Right lung (tissue), 5 donors: ENCODE data around the gene HAAO. TPM values are rescaled to one million over a fixed set of nuclear protein-coding genes. Genes with fewer than 3 reads are reported as not detected.
A peak's percentile ranks its signal among the peaks of the same experiment; 100 is the strongest.

ENCODE experiments used
- DNase-seq, 2 donors: peaks; one replicate each; pipeline ENCODE4 v3.0.0-alpha.2; 2013
- polyA plus RNA-seq, 5 donors: library from polyadenylated mRNA; unstranded; fragments of 120-200 nt; gene quantifications; one replicate each; pipeline versions ENCODE4 v1.2.1 to v1.2.3, GENCODE V29; 2013; ENCODE audit warnings: inconsistent platforms in 1 of 5, low replicate concordance in 1 of 5; ENCODE audit not compliant: insufficient read length in 5 of 5, insufficient read depth in 1 of 5

HAAO gene
- polyA plus RNA-seq, 5 donors: 21.8 to 36.0 (median 25.7) TPM

DNA sequence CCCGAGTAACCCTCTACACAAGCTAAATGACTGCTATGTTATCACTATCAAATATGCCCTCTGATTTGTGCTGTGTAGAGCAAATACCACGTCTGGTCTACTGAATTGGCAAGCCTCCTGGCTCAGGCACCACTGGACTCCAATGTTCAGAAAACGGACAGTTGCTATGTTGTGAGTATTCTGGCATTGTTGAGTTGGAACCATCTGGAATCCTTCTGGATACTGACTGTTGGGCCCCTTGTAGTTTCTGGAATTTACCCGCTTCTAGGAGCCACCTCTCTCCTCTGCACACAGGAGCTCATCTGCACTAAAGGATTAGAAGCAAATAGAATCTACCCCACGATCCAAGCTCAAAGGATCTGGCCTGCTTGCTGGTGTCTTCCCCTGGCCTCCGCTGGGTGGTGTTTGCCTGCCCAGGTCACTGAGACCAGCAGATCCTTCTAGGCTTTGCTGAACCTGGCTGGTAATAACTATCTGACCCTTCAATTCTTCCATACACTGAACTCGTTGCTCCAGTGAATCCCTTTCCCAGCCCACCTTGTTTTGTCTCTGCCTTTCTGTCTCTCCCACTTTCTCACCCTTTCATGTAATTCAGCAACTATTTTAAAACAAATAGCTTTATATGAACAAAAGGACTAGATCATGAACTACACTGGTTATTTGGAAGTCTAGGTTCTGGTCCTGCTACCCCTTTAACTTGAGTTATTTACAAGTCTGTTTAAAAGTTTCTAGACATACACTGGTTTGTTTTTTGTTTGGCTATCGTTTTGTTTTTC lies 2.1 kb upstream of the HAAO start:
- DNase-seq: peak; percentile 39 to 51

DNA sequence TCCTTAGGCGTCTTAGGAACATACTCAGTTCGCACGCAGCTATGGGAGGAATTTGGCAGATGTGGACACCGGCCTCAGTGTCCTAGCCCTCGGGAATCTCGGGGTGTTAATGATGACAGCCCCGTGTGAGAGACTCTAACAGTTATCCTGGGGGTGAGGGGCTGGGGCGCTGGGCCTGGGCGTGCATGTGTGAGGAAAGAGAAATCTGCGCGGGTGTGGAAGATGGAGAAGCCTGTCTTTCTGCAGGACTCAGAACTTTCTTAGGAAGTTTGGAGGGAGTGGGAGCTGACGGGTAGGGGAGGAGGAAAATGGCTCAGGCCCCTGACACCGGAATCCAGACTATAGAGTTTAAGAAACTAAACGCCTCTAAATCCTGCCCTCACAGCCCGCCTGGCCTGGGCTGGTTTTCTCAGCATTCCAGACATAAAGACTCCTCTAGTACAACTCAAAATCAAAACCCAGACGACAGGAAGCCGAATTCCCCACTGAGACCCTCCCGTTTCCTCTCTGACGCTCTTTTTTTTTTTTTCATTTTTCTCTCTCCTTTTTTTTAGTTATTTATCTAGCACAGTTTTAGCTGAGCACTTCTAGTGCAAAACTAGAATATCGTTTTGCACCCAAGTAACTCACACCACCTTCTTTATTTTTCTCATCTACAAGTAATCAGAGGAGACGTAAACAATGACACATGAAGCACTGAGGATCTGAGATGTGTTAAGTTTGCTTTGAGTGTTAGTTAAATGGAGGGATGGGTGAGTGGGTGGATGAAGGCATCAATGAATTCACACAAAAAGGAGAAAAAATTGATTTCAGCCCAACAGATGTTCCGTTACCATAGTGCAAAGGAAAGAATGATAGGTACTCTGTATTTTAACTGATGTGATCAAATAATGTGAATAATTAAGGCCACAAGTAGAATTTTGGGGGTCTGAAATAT lies 1.2 kb upstream of the HAAO start:
- DNase-seq: peak; percentile 52 to 53

DNA sequence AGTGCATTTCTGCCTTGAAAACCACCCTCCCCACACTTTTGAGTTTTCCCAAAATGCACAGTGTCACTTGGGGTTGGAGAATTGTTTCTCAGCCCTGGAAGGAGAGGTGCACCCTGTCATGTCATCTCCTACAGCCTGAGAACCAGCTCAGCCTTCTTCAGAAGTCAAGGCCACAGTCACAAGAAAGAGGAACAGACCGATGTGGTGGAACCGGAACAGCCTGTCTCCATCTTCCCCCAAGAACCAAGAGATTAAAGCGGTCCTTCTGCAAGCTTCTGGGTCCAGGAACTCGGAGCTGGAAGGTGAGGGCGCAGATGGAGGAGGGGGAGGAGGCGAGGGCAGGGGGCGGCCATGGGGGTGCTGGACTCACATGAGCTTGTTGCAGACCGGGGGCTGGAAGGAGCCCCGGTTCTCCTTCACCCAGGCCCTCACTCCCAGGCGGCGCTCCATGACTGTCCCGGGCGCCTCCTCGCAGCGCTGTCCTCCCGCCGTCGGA lies 248 bp downstream of the HAAO start:
- no peak for DNase-seq

DNA sequence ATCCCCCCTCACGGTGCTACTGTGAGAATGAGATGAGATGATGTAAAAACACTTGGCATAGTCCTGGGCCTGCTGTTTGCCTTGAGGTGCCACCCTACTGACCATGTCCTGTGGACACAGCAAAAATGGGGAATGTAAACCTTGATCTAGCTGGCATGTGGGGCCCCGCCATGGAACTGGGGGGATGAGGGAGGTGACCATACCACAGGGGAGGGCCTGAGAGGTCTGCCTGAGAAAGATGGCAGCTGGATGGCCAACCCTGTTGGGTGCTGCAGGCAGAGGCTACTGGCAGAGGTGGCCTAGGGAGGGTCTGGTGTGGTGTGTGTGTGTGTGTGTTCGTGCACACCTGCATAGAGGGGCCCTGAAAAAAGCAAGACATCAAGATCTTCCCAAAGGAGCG lies 777 bp downstream of the HAAO start:
- no peak for DNase-seq

GRCh38 chr2:42789751-42790150 lies 2.6 kb downstream of the HAAO start:
- DNase-seq: no peak

DNA sequence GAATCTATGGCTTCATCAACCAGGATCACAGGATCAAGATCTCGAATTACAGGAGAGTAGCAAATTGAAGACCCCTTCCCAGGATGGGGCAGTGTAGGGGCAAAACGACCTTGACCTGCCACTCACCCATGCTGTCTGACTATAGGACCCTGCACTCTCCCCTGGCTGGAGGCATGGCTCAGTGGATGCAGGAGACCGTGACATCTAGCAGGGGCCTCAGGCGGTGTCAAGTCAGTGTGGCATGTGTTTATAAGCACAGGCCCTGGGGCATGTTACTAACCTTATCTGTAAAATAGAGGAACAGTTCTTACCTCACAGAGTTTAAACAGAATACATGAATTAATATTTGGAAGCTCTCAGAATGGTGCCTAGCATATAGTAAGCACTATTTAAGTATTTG lies 3.5 kb downstream of the HAAO start:
- DNase-seq: no peak

DNA sequence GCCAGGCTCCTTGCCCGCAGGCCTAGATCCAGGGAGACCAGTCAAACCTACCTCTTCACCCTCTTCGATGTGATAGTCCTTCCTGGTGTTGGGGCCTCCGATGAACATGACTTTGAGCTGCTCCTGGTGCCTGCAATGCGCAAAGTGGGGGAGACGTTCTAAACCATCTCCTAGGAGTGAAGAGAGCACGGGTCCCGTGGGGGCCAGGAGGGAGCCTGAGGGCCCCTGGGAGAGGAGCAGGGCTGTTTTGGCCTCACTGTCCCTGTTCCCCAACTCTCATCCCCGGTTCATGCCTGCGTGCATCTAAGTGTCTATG lies 3.9 kb downstream of the HAAO start:
- DNase-seq: no peak

DNA sequence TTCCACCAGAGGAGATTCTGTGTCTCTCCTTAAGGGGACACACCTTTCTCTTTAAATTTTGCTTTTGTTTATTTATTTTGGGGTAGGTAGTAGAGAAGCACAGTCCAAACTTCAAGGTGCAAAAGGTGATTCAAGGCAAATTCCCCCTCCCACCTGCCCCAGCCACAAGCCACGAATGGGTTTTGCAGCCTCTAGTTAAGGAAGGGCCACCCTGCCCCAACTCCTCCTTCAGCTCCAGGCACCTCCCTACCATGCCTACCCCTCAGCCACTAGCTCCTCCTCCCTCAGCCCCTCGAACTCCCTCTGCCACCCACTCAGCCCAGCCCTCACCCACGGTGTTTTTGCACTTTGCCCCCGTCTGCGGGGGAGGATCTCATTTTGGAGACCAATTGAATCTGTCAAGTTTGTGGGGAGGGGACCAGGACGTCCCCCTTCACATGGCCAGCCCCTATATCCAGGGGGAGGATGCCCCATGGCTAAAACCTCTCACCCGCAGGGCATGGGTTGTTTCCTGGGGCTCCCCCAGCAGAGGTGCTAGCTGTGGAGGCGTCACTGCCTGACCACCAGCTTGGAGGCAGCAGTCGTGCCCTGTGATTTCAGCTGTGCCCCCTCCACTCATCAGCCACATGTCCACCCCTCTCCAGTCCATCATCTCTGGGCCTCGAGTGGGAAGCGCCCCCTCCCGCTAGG lies 4.5 kb downstream of the HAAO start:
- no peak for DNase-seq

GRCh38 chr2:42787424-42787787 lies 5.0 kb downstream of the HAAO start:
- no peak for DNase-seq

GRCh38 chr2:42786561-42787345 lies 5.6 kb downstream of the HAAO start:
- no peak for DNase-seq

GRCh38 chr2:42784204-42784880 lies 8.0 kb downstream of the HAAO start:
- no peak for DNase-seq

GRCh38 chr2:42783511-42783910 lies 8.9 kb downstream of the HAAO start:
- no peak for DNase-seq

DNA sequence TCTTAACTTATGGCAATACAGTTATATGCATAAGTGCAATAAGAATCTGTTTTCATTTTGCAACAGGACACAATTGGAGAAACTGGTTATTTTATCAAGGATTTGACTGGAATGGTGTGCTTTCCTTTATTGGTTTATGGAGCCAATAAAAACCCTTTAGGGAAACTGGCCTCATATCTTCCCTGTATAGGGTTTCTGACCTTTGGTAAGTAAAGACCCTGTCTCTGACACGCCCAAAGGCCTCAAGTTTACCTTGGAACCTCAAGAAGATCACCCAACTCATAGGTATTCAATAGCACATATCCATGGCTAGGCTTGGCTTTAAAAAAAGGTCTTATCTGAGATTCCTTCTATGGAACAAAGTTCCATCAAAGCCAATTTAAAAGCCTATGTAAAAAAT lies 11.2 kb downstream of the HAAO start:
- no peak for DNase-seq

GRCh38 chr2:42777883-42778805 lies 14.2 kb downstream of the HAAO start:
- no peak for DNase-seq

DNA sequence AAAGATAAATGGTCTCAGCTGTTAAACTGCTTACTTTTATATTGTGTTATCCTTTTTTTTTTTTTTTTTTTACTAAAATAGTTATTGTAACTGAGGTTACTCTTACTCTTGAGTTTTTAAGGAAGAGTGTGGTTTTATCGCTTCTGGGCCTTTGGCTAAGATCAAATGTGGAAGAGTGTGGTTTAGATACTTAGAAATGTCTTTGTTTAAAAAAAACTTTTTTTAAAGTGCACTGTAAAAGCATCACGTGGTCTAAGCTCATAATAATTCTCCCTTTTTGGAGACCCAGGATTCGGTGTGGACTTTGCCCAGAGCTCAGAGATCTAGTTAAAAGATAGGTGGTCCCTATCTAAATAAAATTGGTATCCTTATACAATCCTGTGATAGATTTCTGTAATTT lies 16.6 kb downstream of the HAAO start:
- no peak for DNase-seq

- DNase-seq: no peak
Observed at GRCh38 chr2:42775186-42775585, 17.2 kb downstream of the HAAO start.

DNA sequence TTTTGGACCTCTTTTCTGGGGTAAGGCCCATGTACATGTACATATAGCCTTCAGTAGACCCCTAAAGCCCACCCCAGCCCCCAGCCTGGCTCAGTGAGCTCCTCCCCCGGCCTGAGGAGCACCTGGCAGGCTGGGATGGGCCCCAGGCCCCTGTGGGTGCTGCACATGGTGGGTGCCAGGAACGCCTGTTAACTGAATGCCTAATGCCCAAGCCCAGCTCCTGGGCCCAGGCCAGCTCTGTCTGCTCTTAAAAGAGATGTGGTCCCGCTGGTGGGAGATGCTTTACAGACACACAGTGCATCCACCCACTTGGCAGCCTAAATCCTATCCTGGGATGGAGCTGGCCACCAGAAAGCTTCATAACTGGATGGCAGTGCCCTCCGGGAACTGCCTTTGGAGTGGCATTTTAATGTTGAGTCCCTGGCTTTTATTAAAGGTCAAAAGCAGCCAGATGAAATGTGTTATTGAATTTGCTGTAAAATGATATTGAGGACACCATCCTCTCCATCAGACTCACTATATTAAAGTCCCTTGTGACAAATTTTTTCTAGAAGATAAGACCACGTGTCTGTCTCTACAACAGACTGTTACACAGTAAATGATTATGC lies 20.7 kb downstream of the HAAO start:
- DNase-seq: no peak

- DNase-seq: no peak
Observed at GRCh38 chr2:42770288-42771131, 21.9 kb downstream of the HAAO start.
